Mammary epithelial cell (primary cell): ENCODE data around the gene C1QTNF12.

Experiments
- CTCF ChIP-seq, 2 donors: IDR thresholded peaks in 1 of 2; conservative IDR thresholded peaks in 1 of 2; 2 replicates each; pipeline ENCODE4 v1.5.1; 2011 to 2012; ENCODE audit warnings: inconsistent platforms in 2 of 2, low read length in 2 of 2, mild to moderate bottlenecking in 2 of 2, control low read depth in 1 of 2, low read depth in 1 of 2; ENCODE audit not compliant: insufficient read depth in 1 of 2; ENCODE audit errors: extremely low read depth in 1 of 2
- EZH2 ChIP-seq: IDR thresholded peaks from 2 replicates; pipeline ENCODE4 v1.6.1; 2012; ENCODE audit warnings: low read length, inconsistent platforms, borderline replicate concordance

- no peak for TF ChIP-seq EZH2
- no peak for TF ChIP-seq CTCF (conservative IDR thresholded peaks at IDR 0.05 in 1 of 2, IDR thresholded peaks at IDR 0.05 in 1 of 2; ENCODE audit: extremely low read depth in 1 of 2, insufficient read depth in 1 of 2, low read depth in 1 of 2, low read length in 2 of 2)
Observed at GRCh38 chr1:1235016-1235744, 11.3 kb downstream of the C1QTNF12 start.
